ENCODE data around the gene CCR2. TPM values are rescaled to one million over a fixed set of nuclear protein-coding genes. Genes with fewer than 3 reads are reported as not detected.
A peak's percentile ranks its signal among the peaks of the same experiment; 100 is the strongest.

The CCR2 gene
- total RNA-seq (1 to 10 TPM in 4 of 9 donors, under 1 TPM in 5; 0.30 to 5.6 (median 0.83) TPM), polyA plus RNA-seq (1 to 10 TPM in 1 of 3 donors, under 1 TPM in 2; 0.57 to 1.6 (median 0.64) TPM)
- long read RNA-seq, donor 1, result 0 reads
- long read RNA-seq, donor 2, result 0 reads
- long read RNA-seq, donor 3, result 0 reads
- long read RNA-seq, donor 4, result 0 reads
- long read RNA-seq, donor 5, result 0 reads
- long read RNA-seq, donor 6, result 0 reads
- long read RNA-seq, donor 7, result 0 reads
- long read RNA-seq, donor 8, result 0 reads
- long read RNA-seq, donor 9, result 0 reads
- long read RNA-seq, donor 10, result 0 reads

- Histone ChIP-seq H3K27me3 (peaks cover 5% of the 10 kb centered on the region), H3K27ac (peak within 1 kb of the TSS in 1 of 5 donors; percentile 2), H3K4me3 (no peak within 1 kb of the TSS), H3K4me1 (replicated peaks in 1 of 2) (peaks cover 0 to 3% of the 10 kb centered on the region in 2 donors), H3K36me3 (replicated peaks in 1 of 2) (no peaks in the 10 kb centered on the region), H3K9me3 (replicated peaks in 1 of 3) (no peaks in the 10 kb centered on the region)
- TF ChIP-seq CTCF (IDR thresholded peaks at IDR 0.05), result no peak
- TF ChIP-seq POLR2A (IDR thresholded peaks at IDR 0.05), result no peak
- DNase-seq, result no peak
- WGBS, 4 donors, result 58 to 66% (median 63%) methylated on average over 7 of the region's 7 CpGs
- intact Hi-C loops (cut with DNase I), result no loop called here
Measured at GRCh38 chr3:46353647-46354410, at the start of gene CCR2. TSS of gene CCR2 (plus strand) at chr3:46354111. CDS start at chr3:46357528, 3,417 bp downstream.

GRCh38 chr3:46304739-46305138 is 49.2 kb upstream of the CCR2 start:
- Histone ChIP-seq H3K4me3 (no peak overlapping the region), H3K36me3 (replicated peaks in 1 of 2) (no peaks in the 10 kb centered on the region), H3K27ac (no peak overlapping the region), H3K9me3 (replicated peaks in 1 of 3) (no peaks in the 10 kb centered on the region), H3K4me1 (replicated peaks in 1 of 2) (no peaks in the 10 kb centered on the region), H3K27me3 (peaks cover 5% of the 10 kb centered on the region)
- no peak for DNase-seq
- intact Hi-C loops (cut with DNase I), result no loop called here
- TF ChIP-seq CTCF (IDR thresholded peaks at IDR 0.05) (no peak), POLR2A (IDR thresholded peaks at IDR 0.05) (no peak)
- 69 to 85% (median 79%) methylated on average over 3 of the region's 3 CpGs for WGBS, 4 donors

- H3K27ac ChIP-seq, result no peak overlapping the region
- TF ChIP-seq CTCF (IDR thresholded peaks at IDR 0.05) (no peak), POLR2A (IDR thresholded peaks at IDR 0.05) (no peak)
- H3K4me1 ChIP-seq (replicated peaks in 1 of 2), result no peaks in the 10 kb centered on the region
- intact Hi-C loops (cut with DNase I), result no loop called here
- H3K4me3 ChIP-seq, result no peak overlapping the region
- peaks cover 5% of the 10 kb centered on the region for H3K27me3 ChIP-seq
- H3K36me3 ChIP-seq (replicated peaks in 1 of 2), result no peaks in the 10 kb centered on the region
- peak; percentile 19 to 64 (median 53) for DNase-seq
- H3K9me3 ChIP-seq (replicated peaks in 1 of 3), result no peaks in the 10 kb centered on the region
- 68 to 76% (median 75%) methylated on average over 1 of the region's 1 CpG for WGBS, 4 donors
Measured at GRCh38 chr3:46312991-46313390, 40.9 kb upstream of the CCR2 start.

GRCh38 chr3:46314517-46314916 is 39.4 kb upstream of the CCR2 start:
- H3K27me3 ChIP-seq, result no peaks in the 10 kb centered on the region
- intact Hi-C loops (cut with DNase I), result no loop called here
- no peaks in the 10 kb centered on the region for H3K4me1 ChIP-seq (replicated peaks in 1 of 2)
- no peak for DNase-seq
- TF ChIP-seq CTCF (IDR thresholded peaks at IDR 0.05), result no peak
- no peak for TF ChIP-seq POLR2A (IDR thresholded peaks at IDR 0.05)
- no peak overlapping the region for H3K4me3 ChIP-seq
- no peaks in the 10 kb centered on the region for H3K36me3 ChIP-seq (replicated peaks in 1 of 2)
- no peak overlapping the region for H3K27ac ChIP-seq
- no peaks in the 10 kb centered on the region for H3K9me3 ChIP-seq (replicated peaks in 1 of 3)
